ENCODE measurements around the gene MYO1A.
"Not testable (repeated sequence)": the region's sequence is repeated elsewhere in the genome, so short reads cannot be mapped to it uniquely, and the experiment has no call there.

The MYO1A gene

GRCh38 chr12:57025196-57025595 lies 24.7 kb downstream of the MYO1A start:
- FAIRE-seq (no peak), DNase-seq (ENCODE audit: insufficient read length, low spot score) (no peak)
- TF ChIP-seq POU2F2 (IDR thresholded peaks at IDR 0.05; ENCODE audit: low read depth, low read length), result no peak
- no peak for TF ChIP-seq POLR2A (IDR thresholded peaks at IDR 0.05; ENCODE audit: low read depth, low read length)
- TF ChIP-seq SPI1 (IDR thresholded peaks at IDR 0.05; ENCODE audit: low read depth, low read length), result no peak
- no peak for TF ChIP-seq POLR2AphosphoS5 (IDR thresholded peaks at IDR 0.05; ENCODE audit: low read depth, low read length)
- no peak for TF ChIP-seq PAX5 (IDR thresholded peaks at IDR 0.05; ENCODE audit: insufficient read depth, low read length, severe bottlenecking)

GRCh38 chr12:57022324-57022723 lies 27.6 kb downstream of the MYO1A start:
- DNase-seq (ENCODE audit: insufficient read length, low spot score); FAIRE-seq: not testable (repeated sequence)

GRCh38 chr12:57019983-57020719 lies 29.8 kb downstream of the MYO1A start:
- DNase-seq (ENCODE audit: insufficient read length, low spot score), result no peak
- no peak for FAIRE-seq
- no peak for TF ChIP-seq POLR2A (IDR thresholded peaks at IDR 0.05; ENCODE audit: low read depth, low read length)
- TF ChIP-seq POLR2AphosphoS5 (IDR thresholded peaks at IDR 0.05; ENCODE audit: low read depth, low read length), result no peak
- TF ChIP-seq PAX5 (IDR thresholded peaks at IDR 0.05; ENCODE audit: insufficient read depth, low read length, severe bottlenecking), result no peak
- TF ChIP-seq POU2F2 (IDR thresholded peaks at IDR 0.05; ENCODE audit: low read depth, low read length), result no peak
- TF ChIP-seq TAF1 (IDR thresholded peaks at IDR 0.05; ENCODE audit: low read depth, low read length), result no peak
- TF ChIP-seq SPI1 (IDR thresholded peaks at IDR 0.05; ENCODE audit: low read depth, low read length), result no peak

GRCh38 chr12:57018906-57019305 lies 31.0 kb downstream of the MYO1A start:
- DNase-seq (ENCODE audit: insufficient read length, low spot score), result no peak
- FAIRE-seq, result no peak
- TF ChIP-seq SPI1 (IDR thresholded peaks at IDR 0.05; ENCODE audit: low read depth, low read length), result no peak
- TF ChIP-seq POLR2AphosphoS5 (IDR thresholded peaks at IDR 0.05; ENCODE audit: low read depth, low read length), result no peak
- TF ChIP-seq POLR2A (IDR thresholded peaks at IDR 0.05; ENCODE audit: low read depth, low read length), result no peak
- no peak for TF ChIP-seq PAX5 (IDR thresholded peaks at IDR 0.05; ENCODE audit: insufficient read depth, low read length, severe bottlenecking)
- TF ChIP-seq TAF1 (IDR thresholded peaks at IDR 0.05; ENCODE audit: low read depth, low read length), result no peak
- TF ChIP-seq POU2F2 (IDR thresholded peaks at IDR 0.05; ENCODE audit: low read depth, low read length), result no peak

- FAIRE-seq; DNase-seq (ENCODE audit: insufficient read length, low spot score): not testable (repeated sequence)
Measured at GRCh38 chr12:57018353-57018752, 31.6 kb downstream of the MYO1A start.

GRCh38 chr12:57016348-57016747 lies 33.6 kb downstream of the MYO1A start, which contains the start of gene TAC3:
Gene TAC3 (minus strand): TSS chr12:57016529. CDS start chr12:57015797, 732 bp downstream.
- TF ChIP-seq TAF1 (IDR thresholded peaks at IDR 0.05; ENCODE audit: low read depth, low read length) (no peak), SPI1 (IDR thresholded peaks at IDR 0.05; ENCODE audit: low read depth, low read length) (no peak), POU2F2 (IDR thresholded peaks at IDR 0.05; ENCODE audit: low read depth, low read length) (no peak)
- FAIRE-seq (no peak), DNase-seq (ENCODE audit: insufficient read length, low spot score) (no peak)

- DNase-seq (ENCODE audit: insufficient read length, low spot score) (peak; percentile 43), FAIRE-seq (peak; percentile 92)
- TF ChIP-seq POLR2A (IDR thresholded peaks at IDR 0.05; ENCODE audit: low read depth, low read length) (no peak), SPI1 (IDR thresholded peaks at IDR 0.05; ENCODE audit: low read depth, low read length) (peak; percentile 89)
Measured at GRCh38 chr12:57012600-57013465, 37.1 kb downstream of the MYO1A start.

GRCh38 chr12:57011438-57012424 lies 38.2 kb downstream of the MYO1A start:
- no peak for TF ChIP-seq SPI1 (IDR thresholded peaks at IDR 0.05; ENCODE audit: low read depth, low read length)
- no peak for TF ChIP-seq TAF1 (IDR thresholded peaks at IDR 0.05; ENCODE audit: low read depth, low read length)
- TF ChIP-seq POLR2A (IDR thresholded peaks at IDR 0.05; ENCODE audit: low read depth, low read length), result no peak
- TF ChIP-seq PAX5 (IDR thresholded peaks at IDR 0.05; ENCODE audit: insufficient read depth, low read length, severe bottlenecking), result no peak
- TF ChIP-seq POLR2AphosphoS5 (IDR thresholded peaks at IDR 0.05; ENCODE audit: low read depth, low read length), result no peak
- no peak for TF ChIP-seq POU2F2 (IDR thresholded peaks at IDR 0.05; ENCODE audit: low read depth, low read length)
- FAIRE-seq, result peak; percentile 69
- no peak for DNase-seq (ENCODE audit: insufficient read length, low spot score)

- no peak for DNase-seq (ENCODE audit: insufficient read length, low spot score)
- TF ChIP-seq PAX5 (IDR thresholded peaks at IDR 0.05; ENCODE audit: insufficient read depth, low read length, severe bottlenecking) (no peak), SPI1 (IDR thresholded peaks at IDR 0.05; ENCODE audit: low read depth, low read length) (no peak), TAF1 (IDR thresholded peaks at IDR 0.05; ENCODE audit: low read depth, low read length) (no peak), POLR2AphosphoS5 (IDR thresholded peaks at IDR 0.05; ENCODE audit: low read depth, low read length) (no peak), POLR2A (IDR thresholded peaks at IDR 0.05; ENCODE audit: low read depth, low read length) (no peak), POU2F2 (IDR thresholded peaks at IDR 0.05; ENCODE audit: low read depth, low read length) (no peak)
- FAIRE-seq, result no peak
Measured at GRCh38 chr12:57010627-57011247, 39.2 kb downstream of the MYO1A start.

All from GM12891 (cell line).